H1 (cell line): Measurements from ENCODE around the gene CTSC. TPM values are rescaled to one million over a fixed set of nuclear protein-coding genes. Genes with fewer than 3 reads are reported as not detected.

Experiments
- CREB1 ChIP-seq: IDR thresholded peaks from 2 replicates; pipeline ENCODE4 v1.6.1; 2012; ENCODE audit warnings: inconsistent platforms
- SRF ChIP-seq: IDR thresholded peaks from 2 replicates; pipeline ENCODE4 v1.6.1; 2011; ENCODE audit warnings: mild to moderate bottlenecking, low read depth, low read length, moderate library complexity
- polyA plus RNA-seq, 7 experiments: library from polyadenylated mRNA; depleted of rRNA in 3 of 7; stranded (reverse) in 5 of 7; unstranded in 2 of 7; fragments of >200 nt in 5 of 7; fragments of 200-250 nt in 2 of 7; gene quantifications; 1 replicate in 5 of 7; 2 replicates in 1 of 7; 4 replicates in 1 of 7; pipeline versions ENCODE4 v1.2.1 to v1.2.3, GENCODE V29; 2011 to 2013; ENCODE audit warnings: missing spikeins in 2 of 7, mixed read lengths in 2 of 7
- total RNA-seq: library from RNA; stranded (reverse); fragmentation: NEBNext Ultra II Directional; extraction: Animal tissue kit (Norgen Biotek cat#: 25700); gene quantifications from 2 replicates; pipeline ENCODE4 v1.2.1, GENCODE V29; 2021
- TF ChIP-seq, protein P1 (sequence below): IDR thresholded peaks from 2 replicates; pipeline ENCODE4 v1.6.1; 2012; ENCODE audit warnings: low read length, inconsistent platforms

The CTSC gene
- total and polyA plus RNA-seq, 2 of the 8 experiments (the other 6 are each of a cell fraction or from before 2014, with no cell fraction given) = 347 to 369 TPM

DNA sequence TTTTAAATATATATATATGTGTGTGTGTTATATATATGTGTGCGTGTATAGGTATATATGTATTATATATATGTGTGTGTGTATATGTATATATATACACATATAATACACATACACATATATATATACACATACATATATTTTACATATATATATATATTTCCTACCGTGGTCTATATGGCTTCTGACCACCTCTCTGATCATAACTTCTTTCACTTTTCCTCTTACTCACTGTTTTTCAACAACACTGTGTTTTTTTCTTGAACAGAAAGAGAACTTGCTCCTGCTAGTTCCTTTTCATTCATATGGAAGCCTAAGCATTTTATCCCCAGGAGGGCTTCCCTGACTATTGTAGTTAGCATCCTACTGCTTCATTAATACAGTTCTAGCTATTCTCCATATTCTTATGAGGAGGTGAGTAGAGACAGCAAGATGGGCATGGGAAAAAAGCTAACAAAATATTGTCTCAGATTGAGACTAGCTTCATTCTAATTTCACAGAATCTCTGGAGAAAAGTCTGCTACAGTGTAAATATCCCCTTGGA lies 38.5 kb upstream of the CTSC start (continued):
- TF ChIP-seq, protein P1, sequence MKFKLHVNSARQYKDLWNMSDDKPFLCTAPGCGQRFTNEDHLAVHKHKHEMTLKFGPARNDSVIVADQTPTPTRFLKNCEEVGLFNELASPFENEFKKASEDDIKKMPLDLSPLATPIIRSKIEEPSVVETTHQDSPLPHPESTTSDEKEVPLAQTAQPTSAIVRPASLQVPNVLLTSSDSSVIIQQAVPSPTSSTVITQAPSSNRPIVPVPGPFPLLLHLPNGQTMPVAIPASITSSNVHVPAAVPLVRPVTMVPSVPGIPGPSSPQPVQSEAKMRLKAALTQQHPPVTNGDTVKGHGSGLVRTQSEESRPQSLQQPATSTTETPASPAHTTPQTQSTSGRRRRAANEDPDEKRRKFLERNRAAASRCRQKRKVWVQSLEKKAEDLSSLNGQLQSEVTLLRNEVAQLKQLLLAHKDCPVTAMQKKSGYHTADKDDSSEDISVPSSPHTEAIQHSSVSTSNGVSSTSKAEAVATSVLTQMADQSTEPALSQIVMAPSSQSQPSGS = no peak
- no peak for TF ChIP-seq SRF
- no peak for TF ChIP-seq CREB1
